Measurements from ENCODE around the gene RNF166. TPM values are rescaled to one million over a fixed set of nuclear protein-coding genes. Genes with fewer than 3 reads are reported as not detected.
A peak's percentile ranks its signal among the peaks of the same experiment; 100 is the strongest.

Gene RNF166
- total and polyA plus RNA-seq, 2 of the 13 experiments (the other 11 are each of a cell fraction or from before 2014, with no cell fraction given) = 21.4 to 23.0 TPM

GRCh38 chr16:88706229-88706964 lies at the start of gene RNF166, which contains the start of gene CTU2 (continued):
- TF ChIP-seq ZNF580 (CRISPR knock-in tag; IDR thresholded peaks at IDR 0.05; ENCODE audit: borderline replicate concordance, low read depth) (peak; percentile 31; the same call in 1 of the 2 replicates), GMEB1 (CRISPR knock-in tag; IDR thresholded peaks at IDR 0.05; ENCODE audit: borderline replicate concordance) (peak; percentile 95), PREB (CRISPR knock-in tag; IDR thresholded peaks at IDR 0.05) (peak; percentile 88; the same call in 1 of the 2 replicates), MLX (CRISPR knock-in tag; IDR thresholded peaks at IDR 0.05) (peak; percentile 54; the same call in 1 of the 2 replicates), ZNF350 (CRISPR knock-in tag; IDR thresholded peaks at IDR 0.05; ENCODE audit: borderline replicate concordance, low read depth) (no peak; the same call in 1 of the 2 replicates), ZNF383 (CRISPR knock-in tag; IDR thresholded peaks at IDR 0.05; ENCODE audit: borderline replicate concordance) (peak; percentile 71; the same call in 1 of the 2 replicates), BRCA1 (CRISPR knock-in tag; IDR thresholded peaks at IDR 0.05) (peak; percentile 83; the same call in 1 of the 2 replicates), ZNF792 (CRISPR knock-in tag; IDR thresholded peaks at IDR 0.05) (0 out of 2 replicates have a peak, but pooled peaks have one; percentile 82), PITX1 (CRISPR knock-in tag; IDR thresholded peaks at IDR 0.05) (no peak), YEATS2 (CRISPR knock-in tag; IDR thresholded peaks at IDR 0.05; ENCODE audit: borderline replicate concordance) (peak; percentile 89), HBP1 (CRISPR knock-in tag; IDR thresholded peaks at IDR 0.05; ENCODE audit: low read depth) (peak; percentile 97), TRAFD1 (CRISPR knock-in tag; IDR thresholded peaks at IDR 0.05; ENCODE audit: borderline replicate concordance) (no peak), KDM5B (CRISPR knock-in tag; IDR thresholded peaks at IDR 0.05; ENCODE audit: borderline replicate concordance) (peak; percentile 80), ZNF557 (CRISPR knock-in tag; IDR thresholded peaks at IDR 0.05) (no peak), KLF9 (CRISPR knock-in tag; IDR thresholded peaks at IDR 0.05; ENCODE audit: low read depth) (peak; percentile 47; the same call in 1 of the 2 replicates)
